ENCODE data around the gene C6orf62. TPM values are rescaled to one million over a fixed set of nuclear protein-coding genes. Genes with fewer than 3 reads are reported as not detected.

C6orf62 gene
- total and polyA plus RNA-seq, 2 donors from 2014 or later, result 55.8 to 114 TPM

- peaks cover 0 to 3% (median 0%) of the 10 kb centered on the region in 3 donors for H3K9me3 ChIP-seq (ENCODE audit: control insufficient read depth in 2 of 3, insufficient read depth in 1 of 3, low read length in 3 of 3)
- H3K27me3 ChIP-seq (ENCODE audit: control insufficient read depth, insufficient read depth, low read length), result no peaks in the 10 kb centered on the region
- H3K9ac ChIP-seq (ENCODE audit: low read length in 3 of 3), result peak overlapping the region; percentile 61 to 98 (median 96)
- H3K4me3 ChIP-seq (ENCODE audit: low read length in 3 of 3), result peak overlapping the region; percentile 83 to 100 (median 97)
- H3K36me3 ChIP-seq (ENCODE audit: control insufficient read depth in 2 of 3, insufficient read depth in 3 of 3, low read length in 3 of 3), result peaks cover 0 to 8% (median 6%) of the 10 kb centered on the region in 3 donors
- peak in 2 of 5 donors; percentile 12 to 56 for DNase-seq
- peak overlapping the region; percentile 86 to 95 for H3K27ac ChIP-seq (ENCODE audit: low read depth in 2 of 2, low read length in 2 of 2)
- intact Hi-C loops (cut with DNase I), result no loop called here
- no peak for FAIRE-seq
- peaks cover 3 to 21% (median 15%) of the 10 kb centered on the region in 3 donors for H3K4me1 ChIP-seq (ENCODE audit: control insufficient read depth in 2 of 3, insufficient read depth in 2 of 3, low read depth in 1 of 3, low read length in 3 of 3)
- TF ChIP-seq CTCF (IDR thresholded peaks at IDR 0.05; ENCODE audit: borderline replicate concordance, extremely low read depth, insufficient read depth), result no peak
Measured at GRCh38 chr6:24667378-24667803, 51.6 kb downstream of the C6orf62 start.

DNA sequence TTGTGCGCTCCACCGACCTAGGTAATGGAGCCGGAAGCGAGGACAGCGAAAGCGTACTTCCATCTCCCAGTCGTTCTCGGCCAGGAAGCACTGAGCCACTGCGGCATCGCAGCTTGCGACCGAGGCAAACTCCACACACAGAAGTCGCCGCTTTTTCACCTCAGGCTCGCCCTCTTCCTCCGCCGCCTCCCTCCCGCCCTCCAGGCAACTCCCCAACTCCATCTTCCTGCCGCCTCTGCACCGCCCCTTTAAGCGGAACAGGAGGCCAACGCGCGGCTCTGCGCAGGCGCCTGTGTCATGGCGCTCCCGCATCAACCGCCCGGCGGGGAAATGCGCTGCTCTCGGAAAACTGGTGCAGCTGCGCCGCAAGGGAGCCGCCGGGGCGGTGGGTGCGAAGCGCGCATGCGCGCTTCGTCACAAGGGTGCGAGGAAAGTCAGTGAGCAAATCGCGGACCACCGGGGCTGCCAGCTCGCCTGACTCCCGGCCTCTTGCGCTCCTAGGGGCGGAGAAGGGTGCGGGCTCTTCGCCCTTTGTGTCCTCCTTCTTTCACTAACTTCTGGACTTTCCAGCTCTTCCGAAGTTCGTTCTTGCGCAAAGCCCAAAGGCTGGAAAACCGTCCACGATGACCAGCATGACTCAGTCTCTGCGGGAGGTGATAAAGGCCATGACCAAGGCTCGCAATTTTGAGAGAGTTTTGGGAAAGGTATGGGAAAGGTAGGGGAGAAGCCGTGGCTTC is 52.1 kb downstream of the C6orf62 start, which contains the start of the genes ACOT13 and TDP2:
Gene ACOT13 (plus strand): TSS at position 437 of the 737 bp plus-strand sequence. CDS start 187 bp downstream, at position 624.
Gene TDP2 (minus strand): TSS at position 259 of the 737 bp plus-strand sequence. CDS start 37 bp downstream, at position 222.
- DNase-seq (peak; percentile 98 to 99 (median 98)), FAIRE-seq (no peak)
- Histone ChIP-seq H3K4me3 (ENCODE audit: low read length in 3 of 3) (peak within 1 kb of the TSS; percentile 99 to 100 (median 99)), H3K9ac (ENCODE audit: low read length in 3 of 3) (peak within 1 kb of the TSS; percentile 92 to 98 (median 96)), H3K4me1 (ENCODE audit: control insufficient read depth in 2 of 3, insufficient read depth in 2 of 3, low read depth in 1 of 3, low read length in 3 of 3) (peaks cover 3 to 21% (median 15%) of the 10 kb centered on the region in 3 donors), H3K9me3 (ENCODE audit: control insufficient read depth in 2 of 3, insufficient read depth in 1 of 3, low read length in 3 of 3) (peaks cover 0 to 3% (median 0%) of the 10 kb centered on the region in 3 donors), H3K27ac (ENCODE audit: low read depth in 2 of 2, low read length in 2 of 2) (peak within 1 kb of the TSS; percentile 86 to 95), H3K27me3 (ENCODE audit: control insufficient read depth, insufficient read depth, low read length) (no peaks in the 10 kb centered on the region), H3K36me3 (ENCODE audit: control insufficient read depth in 2 of 3, insufficient read depth in 3 of 3, low read length in 3 of 3) (peaks cover 0 to 10% (median 8%) of the 10 kb centered on the region in 3 donors)
- intact Hi-C loops (cut with DNase I), result no loop called here
- no peak for TF ChIP-seq CTCF (IDR thresholded peaks at IDR 0.05; ENCODE audit: borderline replicate concordance, extremely low read depth, insufficient read depth)

- peak overlapping the region; percentile 92 to 96 (median 95) for H3K9ac ChIP-seq (ENCODE audit: low read length in 3 of 3)
- FAIRE-seq, result no peak
- peak in 2 of 5 donors; percentile 65 to 78 for DNase-seq
Measured at GRCh38 chr6:24666097-24666640, 52.8 kb downstream of the C6orf62 start.

More at GRCh38 chr6:24666097-24666640, 52.8 kb downstream of the C6orf62 start:
- H3K27me3 ChIP-seq (ENCODE audit: control insufficient read depth, insufficient read depth, low read length), result no peaks in the 10 kb centered on the region
- H3K4me3 ChIP-seq (ENCODE audit: low read length in 3 of 3), result peak overlapping the region; percentile 99 to 100 (median 99)
- TF ChIP-seq CTCF (IDR thresholded peaks at IDR 0.05; ENCODE audit: borderline replicate concordance, extremely low read depth, insufficient read depth), result no peak
- H3K27ac ChIP-seq (ENCODE audit: low read depth in 2 of 2, low read length in 2 of 2), result peak overlapping the region; percentile 85 to 95
- peaks cover 0 to 3% (median 0%) of the 10 kb centered on the region in 3 donors for H3K9me3 ChIP-seq (ENCODE audit: control insufficient read depth in 2 of 3, insufficient read depth in 1 of 3, low read length in 3 of 3)
- H3K36me3 ChIP-seq (ENCODE audit: control insufficient read depth in 2 of 3, insufficient read depth in 3 of 3, low read length in 3 of 3), result peaks cover 0 to 10% (median 8%) of the 10 kb centered on the region in 3 donors
- peaks cover 3 to 21% (median 15%) of the 10 kb centered on the region in 3 donors for H3K4me1 ChIP-seq (ENCODE audit: control insufficient read depth in 2 of 3, insufficient read depth in 2 of 3, low read depth in 1 of 3, low read length in 3 of 3)
- intact Hi-C loops (cut with DNase I), result no loop called here

Data from kidney (tissue), 14 donors.